HG03460 (cell line): ENCODE measurements around the gene LNP1.
"Not testable (repeated sequence)": the region's sequence is repeated elsewhere in the genome, so short reads cannot be mapped to it uniquely, and the experiment has no call there.

ENCODE experiments used
- ATAC-seq: cut with Tn5 transposase; IDR thresholded peaks from one replicate; pipeline ENCODE4 v1.9.1; 2021; ENCODE audit not compliant: unreplicated experiment

The LNP1 gene

GRCh38 chr3:100471444-100471843 lies 70.1 kb downstream of the LNP1 start:
- no peak for ATAC-seq

GRCh38 chr3:100477851-100478360 lies 76.6 kb downstream of the LNP1 start:
- not testable (repeated sequence) for ATAC-seq

DNA sequence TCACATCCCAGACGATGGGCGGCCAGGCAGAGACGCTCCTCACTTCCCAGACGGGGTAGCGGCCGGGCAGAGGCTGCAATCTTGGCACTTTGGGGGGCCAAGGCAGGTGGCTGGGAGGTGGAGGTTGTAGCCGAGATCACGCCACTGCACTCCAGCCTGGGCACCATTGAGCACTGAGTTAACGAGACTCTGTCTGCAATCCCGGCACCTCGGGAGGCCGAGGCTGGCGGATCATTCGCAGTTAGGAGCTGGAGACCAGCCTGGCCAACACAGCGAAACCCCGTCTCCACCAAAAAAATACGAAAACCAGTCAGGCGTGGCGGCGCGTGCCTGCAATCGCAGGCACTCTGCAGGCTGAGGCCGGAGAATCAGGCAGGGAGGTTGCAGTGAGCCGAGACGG lies 77.2 kb downstream of the LNP1 start:
- not testable (repeated sequence) for ATAC-seq

GRCh38 chr3:100480081-100480480 lies 78.7 kb downstream of the LNP1 start:
- no peak for ATAC-seq

GRCh38 chr3:100482176-100482575 lies 80.8 kb downstream of the LNP1 start:
- no peak for ATAC-seq

GRCh38 chr3:100483529-100483928 lies 82.2 kb downstream of the LNP1 start:
- no peak for ATAC-seq

DNA sequence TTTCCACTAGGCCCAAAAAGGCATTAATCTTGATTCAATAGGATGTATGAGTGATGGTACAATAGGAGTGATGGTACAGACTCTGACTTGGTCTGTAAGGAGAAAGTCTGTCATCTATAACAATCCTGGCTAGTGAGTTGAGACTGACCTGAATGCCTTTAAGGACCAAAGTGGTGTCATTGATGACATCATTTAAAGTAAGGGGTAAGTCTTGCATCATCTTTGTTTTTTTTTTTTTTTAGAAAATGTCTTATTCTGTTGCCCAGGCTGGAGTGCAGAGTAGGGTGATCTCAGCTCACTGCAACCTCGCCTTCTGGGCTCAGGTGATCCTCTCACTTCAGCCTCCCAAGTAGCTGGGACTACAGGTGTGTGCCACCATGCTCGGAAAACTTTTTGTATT lies 85.5 kb downstream of the LNP1 start:
- ATAC-seq, result no peak

- no peak for ATAC-seq
Measured at GRCh38 chr3:100489118-100489517, 87.8 kb downstream of the LNP1 start.

DNA sequence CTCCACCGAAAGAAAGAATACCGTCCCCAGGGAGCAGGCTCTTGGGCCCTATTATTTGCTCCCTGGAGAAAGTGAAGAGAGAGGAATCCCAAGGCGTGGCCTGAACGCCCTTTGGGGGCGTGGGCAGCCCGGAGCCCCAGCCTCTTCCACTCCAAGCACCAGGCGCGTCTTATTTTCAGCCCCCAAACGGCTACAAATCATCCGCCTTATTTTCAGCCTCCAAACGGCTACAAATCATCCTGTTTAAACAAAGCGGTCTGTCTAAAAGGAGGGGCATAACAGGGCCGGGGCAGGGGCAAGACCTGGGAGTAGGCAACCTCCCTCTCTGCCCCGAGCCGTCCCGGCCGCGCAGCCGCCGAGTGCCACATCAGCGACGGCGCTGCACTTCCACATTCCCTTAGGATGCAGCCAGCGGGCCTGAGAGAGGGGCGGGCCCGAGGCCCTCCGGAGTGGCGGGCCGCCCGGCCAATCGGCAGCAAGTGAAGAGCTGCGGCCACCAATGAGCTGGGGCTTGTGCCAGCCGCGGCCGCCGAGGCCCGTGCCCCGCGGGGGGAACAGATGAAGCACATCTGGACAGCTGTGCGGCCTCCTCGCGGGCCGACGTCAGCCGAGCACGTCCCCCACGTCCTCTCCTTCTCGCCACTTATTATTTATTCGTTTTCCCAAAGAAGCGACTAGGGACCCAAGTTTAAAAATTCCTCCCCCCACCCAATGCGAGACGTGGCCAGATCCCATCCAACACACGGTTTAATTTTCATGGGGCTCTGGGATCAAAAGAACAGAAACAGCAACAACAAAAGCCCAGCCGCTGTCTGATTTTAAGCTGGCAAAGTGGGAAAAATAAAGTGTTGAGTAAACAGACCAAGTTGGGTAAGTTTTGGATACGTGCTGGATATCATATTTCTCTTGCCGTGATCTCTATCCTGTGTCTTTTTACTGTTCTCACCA lies 91.0 kb downstream of the LNP1 start, which contains the start of gene TMEM45A:
Gene TMEM45A (plus strand): TSS at position 561 of the 948 bp plus-strand sequence. CDS start 62,593 bp downstream, outside the sequence.
- peak; percentile 95 for ATAC-seq

GRCh38 chr3:100496711-100497261 lies 95.4 kb downstream of the LNP1 start:
- peak; percentile 36 for ATAC-seq

DNA sequence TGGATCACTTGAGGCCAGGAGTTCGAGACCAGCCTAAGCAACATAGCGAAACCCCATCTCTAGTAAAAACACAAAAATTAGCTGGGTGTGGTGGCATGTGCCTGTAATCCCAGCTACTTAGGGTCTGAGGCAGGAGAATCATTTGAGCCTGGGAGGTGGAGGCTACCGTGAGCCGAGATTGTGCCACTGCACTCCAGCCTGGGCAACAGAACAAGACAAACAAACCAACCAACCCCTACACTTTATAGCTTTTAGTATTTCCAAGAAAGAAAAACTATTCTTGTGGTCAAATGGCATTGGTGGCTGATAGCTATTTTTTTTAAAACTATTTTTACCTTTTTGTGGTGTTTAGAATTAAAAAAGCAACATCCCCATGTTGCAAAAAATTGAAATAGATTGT lies 98.3 kb downstream of the LNP1 start:
- no peak for ATAC-seq

GRCh38 chr3:100500320-100500880 lies 99.1 kb downstream of the LNP1 start:
- no peak for ATAC-seq

DNA sequence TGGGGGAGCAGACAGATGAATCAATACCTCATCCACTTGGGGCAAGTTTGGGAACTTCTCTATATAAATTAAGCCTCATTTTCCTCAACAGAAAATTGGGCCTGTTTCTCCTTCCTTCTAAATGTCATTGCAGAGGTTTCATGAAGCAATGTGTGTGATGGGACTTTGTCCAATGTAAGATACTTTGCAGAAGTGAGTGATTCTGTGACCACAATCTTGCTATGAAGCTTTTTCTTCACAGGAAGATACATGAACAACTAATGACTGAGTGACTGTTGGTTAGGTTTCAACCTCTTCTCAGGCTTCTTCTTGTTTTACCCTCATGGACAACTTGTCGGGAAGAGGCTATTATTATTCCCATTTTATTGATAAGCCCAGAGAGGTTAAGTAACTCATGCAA lies 102.1 kb downstream of the LNP1 start:
- ATAC-seq, result no peak
